Effector memory CD8-positive, alpha-beta T cell (primary cell): ENCODE data around the gene RAB26.
"Not testable (repeated sequence)": the region's sequence is repeated elsewhere in the genome, so short reads cannot be mapped to it uniquely, and the experiment has no call there.

Experiments
- ATAC-seq: fragments of 150-1000 bp; cut with Tn5 transposase; replicated peaks from 2 replicates; pipeline ENCODE4 v1.10.0; 2021; ENCODE audit warnings: mild to moderate bottlenecking, moderate library complexity
- DNase-seq, 3 experiments: peaks; one replicate each; pipeline ENCODE4 v3.0.0; 2021
- H3K27ac Mint-ChIP-seq, 2 donors: one replicate each; pipeline ENCODE4 v1.8.0; 2022; ENCODE audit warnings: mild to moderate bottlenecking in 2 of 2, mixed read lengths in 2 of 2, moderate library complexity in 2 of 2
- H3K27me3 Mint-ChIP-seq, 2 donors: one replicate each; pipeline ENCODE4 v1.8.0; 2022; ENCODE audit warnings: mixed read lengths in 2 of 2
- H3K36me3 Mint-ChIP-seq: one replicate; pipeline ENCODE4 v1.8.0; 2022; ENCODE audit warnings: mild to moderate bottlenecking, moderate library complexity, mixed read lengths; ENCODE audit not compliant: insufficient read depth
- H3K4me1 Mint-ChIP-seq, 2 donors: one replicate each; pipeline ENCODE4 v1.8.0; 2022; ENCODE audit warnings: low read depth in 2 of 2, mixed read lengths in 2 of 2
- H3K4me3 Mint-ChIP-seq, 2 donors: one replicate each; pipeline ENCODE4 v1.8.0; 2022; ENCODE audit warnings: mild to moderate bottlenecking in 2 of 2, mixed read lengths in 2 of 2, moderate library complexity in 2 of 2
- H3K9me3 Mint-ChIP-seq, 2 donors: one replicate each; pipeline ENCODE4 v1.8.0; 2022; ENCODE audit warnings: mixed read lengths in 2 of 2

RAB26 gene

DNA sequence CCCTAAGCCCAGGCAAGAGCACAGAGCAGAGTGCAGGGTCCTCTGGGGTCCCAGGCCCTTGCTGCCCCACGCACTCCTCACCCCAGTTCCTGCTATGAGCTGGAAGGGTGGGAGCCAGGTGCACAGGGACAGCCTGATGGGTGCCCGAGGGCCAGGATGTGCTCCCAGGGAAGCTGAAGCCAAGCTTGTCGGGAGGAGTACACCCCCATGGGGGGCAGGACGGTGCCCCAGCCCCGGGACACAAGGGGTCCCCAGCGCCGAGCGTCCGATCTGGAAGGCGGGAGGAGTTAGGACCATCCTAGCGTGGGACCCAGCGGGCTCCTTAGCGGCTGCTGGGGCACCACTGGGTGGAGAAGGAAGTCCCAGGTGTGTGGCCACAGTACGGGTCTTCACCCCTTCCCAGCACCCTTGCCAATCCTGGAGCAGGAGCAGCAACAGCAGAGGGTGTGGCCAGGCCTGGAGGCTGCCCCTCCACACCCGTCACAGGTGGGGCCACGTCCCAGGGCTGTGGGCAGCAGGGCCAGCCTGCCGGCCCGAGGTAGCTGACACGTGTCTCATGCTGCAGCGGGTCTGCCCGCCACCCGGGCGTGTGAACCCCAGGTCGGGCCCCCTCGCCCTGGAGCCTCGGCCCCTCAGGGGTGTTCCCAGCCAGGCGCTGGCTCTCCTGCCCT is 24.6 kb upstream of the RAB26 start:
- peaks cover 11% of the 10 kb centered on the region for H3K36me3 Mint-ChIP-seq
- DNase-seq, H3K4me3 Mint-ChIP-seq, ATAC-seq, H3K27ac Mint-ChIP-seq, H3K9me3 Mint-ChIP-seq, H3K27me3 Mint-ChIP-seq: not testable (repeated sequence)
- peaks cover 11 to 15% of the 10 kb centered on the region in 2 donors for H3K4me1 Mint-ChIP-seq

DNA sequence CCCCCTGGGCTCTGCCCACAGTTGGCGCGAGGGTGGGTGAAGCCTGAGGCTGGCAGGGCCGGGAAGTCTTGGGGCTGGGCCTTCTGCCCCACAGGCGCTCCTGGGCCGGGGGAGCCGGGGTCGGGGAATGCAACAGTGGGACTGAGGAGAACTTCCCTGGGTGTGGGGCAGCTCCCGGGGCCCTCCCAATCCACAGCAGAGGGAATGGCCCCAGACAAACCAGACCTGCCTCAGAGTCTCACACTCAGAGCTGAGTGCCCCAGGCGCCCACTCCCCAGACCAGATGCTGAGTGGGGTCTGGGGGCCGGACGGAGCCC is 24.1 kb upstream of the RAB26 start:
- H3K36me3 Mint-ChIP-seq = peaks cover 11% of the 10 kb centered on the region
- peaks cover 11 to 15% of the 10 kb centered on the region in 2 donors for H3K4me1 Mint-ChIP-seq
- not testable (repeated sequence) for H3K9me3 Mint-ChIP-seq, H3K27me3 Mint-ChIP-seq, H3K27ac Mint-ChIP-seq, H3K4me3 Mint-ChIP-seq, ATAC-seq, DNase-seq

DNA sequence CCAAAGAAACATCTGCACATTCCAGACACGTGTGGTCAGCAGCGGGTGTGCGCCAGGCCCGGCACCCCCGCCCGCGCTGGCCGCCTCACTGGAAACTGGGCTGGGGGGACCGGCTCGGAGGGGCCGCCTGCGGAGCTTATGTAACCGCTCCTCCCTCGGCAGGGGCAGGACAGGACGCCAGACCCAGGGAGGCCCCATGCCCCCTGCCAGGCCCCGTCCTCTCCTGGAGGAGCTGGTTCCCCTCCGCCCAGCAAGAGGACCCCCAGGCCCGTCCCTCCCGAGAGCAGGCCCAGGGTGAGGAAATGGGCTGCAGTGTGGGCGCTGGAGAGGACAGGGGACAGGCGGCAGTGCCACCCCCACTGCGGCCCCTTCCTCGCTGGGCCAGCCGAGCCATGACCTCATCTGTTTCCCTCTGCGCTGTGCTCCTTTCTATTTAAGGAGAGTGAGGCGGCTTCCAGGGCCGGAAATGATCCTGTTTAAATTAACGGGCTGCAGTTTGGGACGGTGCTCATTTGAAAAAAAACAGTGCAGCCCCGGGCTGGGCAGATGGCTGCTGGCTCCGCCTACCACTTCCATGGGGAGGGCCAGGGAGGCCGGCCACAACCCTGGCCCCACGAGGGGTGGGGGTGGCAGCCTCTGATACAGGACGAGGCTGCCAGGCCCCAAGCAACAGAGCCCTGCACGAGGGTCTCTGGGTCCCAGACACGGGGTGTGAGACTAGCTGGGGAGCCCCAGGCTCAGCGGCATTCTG is 23.6 kb upstream of the RAB26 start:
- not testable (repeated sequence) for H3K27me3 Mint-ChIP-seq, DNase-seq, H3K4me3 Mint-ChIP-seq, H3K9me3 Mint-ChIP-seq, H3K27ac Mint-ChIP-seq, ATAC-seq
- Mint-ChIP-seq H3K36me3 (peaks cover 11% of the 10 kb centered on the region), H3K4me1 (peaks cover 11 to 15% of the 10 kb centered on the region in 2 donors)

DNA sequence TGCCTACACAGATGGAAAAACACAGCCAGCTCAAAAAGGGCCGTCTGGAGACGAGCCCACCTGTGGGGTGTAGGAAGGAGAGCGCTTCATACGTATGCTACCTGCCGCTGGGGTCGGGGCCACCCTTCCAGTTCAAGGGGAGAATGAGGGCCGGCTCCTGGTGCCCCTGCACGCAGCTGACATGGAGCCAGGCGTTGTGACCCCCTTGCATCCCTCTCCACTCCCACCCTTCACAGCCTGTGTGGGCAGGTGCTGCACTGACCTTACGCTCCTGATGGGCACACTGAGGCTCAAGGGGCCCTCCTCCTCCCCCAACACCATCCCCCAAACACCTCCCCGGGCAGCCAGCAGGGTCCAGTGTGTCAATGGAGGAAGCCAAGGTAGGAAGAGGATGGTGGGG is 22.8 kb upstream of the RAB26 start:
- H3K9me3 Mint-ChIP-seq, H3K27me3 Mint-ChIP-seq, H3K27ac Mint-ChIP-seq, DNase-seq, ATAC-seq, H3K4me3 Mint-ChIP-seq: not testable (repeated sequence)
- H3K36me3 Mint-ChIP-seq = peaks cover 11% of the 10 kb centered on the region
- peaks cover 6 to 15% of the 10 kb centered on the region in 2 donors for H3K4me1 Mint-ChIP-seq

DNA sequence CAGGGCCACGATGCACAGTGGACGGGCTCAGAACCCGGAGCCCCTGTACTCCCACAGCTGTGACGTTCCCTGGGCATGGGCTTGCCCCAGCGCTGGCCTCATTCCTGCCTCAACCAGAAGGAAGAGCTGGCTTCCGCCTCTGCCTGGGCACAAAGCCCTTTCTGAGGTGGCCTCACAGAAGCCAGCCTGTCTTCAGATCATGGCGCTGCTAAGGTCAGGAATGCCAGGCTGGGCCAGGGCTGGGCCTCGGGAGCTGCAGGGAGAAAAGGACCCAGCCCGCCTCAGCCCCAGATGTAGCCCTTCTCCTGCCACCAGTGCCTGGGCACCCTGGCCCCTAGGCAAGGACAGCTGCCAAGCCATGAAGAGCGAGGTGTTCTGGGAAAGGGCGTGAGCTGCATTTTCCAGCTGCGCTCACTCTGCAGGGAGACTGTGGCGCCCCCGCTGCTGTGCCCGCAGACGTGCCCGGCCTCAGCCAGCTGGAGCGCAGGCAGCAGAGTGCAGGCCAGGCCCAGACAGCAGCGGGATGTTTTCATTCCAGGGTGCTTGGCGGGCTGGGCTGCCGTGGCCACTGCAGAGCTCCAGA is 22.2 kb upstream of the RAB26 start:
- not testable (repeated sequence) for ATAC-seq, H3K27me3 Mint-ChIP-seq

DNA sequence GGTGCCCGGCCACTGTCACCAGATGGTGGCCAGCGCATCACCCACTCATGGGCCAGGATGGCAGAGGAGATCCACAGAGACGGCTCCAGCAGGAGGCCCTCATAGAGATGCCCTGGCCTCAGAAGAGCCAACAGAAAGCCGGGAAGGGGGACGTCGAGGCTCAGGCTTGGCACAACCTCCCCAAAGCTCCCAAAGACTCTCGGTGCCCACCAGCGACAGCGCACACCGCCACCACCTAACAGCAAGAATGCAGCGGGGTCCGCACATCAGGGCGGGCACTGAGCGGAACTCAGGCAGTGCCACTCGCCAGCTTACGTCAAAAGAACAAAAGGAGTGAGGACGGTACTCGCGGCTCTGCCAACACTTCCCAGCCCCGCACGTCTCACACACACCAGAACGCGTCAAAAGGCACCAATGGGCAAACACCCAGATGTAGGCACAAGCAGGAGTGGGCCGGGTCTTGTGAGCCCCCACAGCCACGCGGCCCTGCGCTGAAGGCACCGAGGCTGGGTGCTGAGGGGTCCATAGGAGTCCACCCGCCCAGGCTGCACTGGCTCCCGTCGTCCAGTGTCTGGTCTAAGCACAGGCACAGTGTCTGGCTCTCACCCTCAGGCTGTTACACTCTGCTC is 21.4 kb upstream of the RAB26 start:
- not testable (repeated sequence) for DNase-seq, H3K9me3 Mint-ChIP-seq, H3K36me3 Mint-ChIP-seq, H3K27me3 Mint-ChIP-seq
- ATAC-seq = peak; percentile 1
- peak overlapping the region; percentile 17 to 81 for H3K27ac Mint-ChIP-seq
- peaks cover 4 to 13% of the 10 kb centered on the region in 2 donors for H3K4me1 Mint-ChIP-seq
- H3K4me3 Mint-ChIP-seq = peak overlapping the region; percentile 40 to 65

More for the DNA sequence above, 22.2 kb upstream of the RAB26 start:
- H3K9me3 Mint-ChIP-seq, DNase-seq, H3K27ac Mint-ChIP-seq, H3K4me3 Mint-ChIP-seq: not testable (repeated sequence)
- peaks cover 11% of the 10 kb centered on the region for H3K36me3 Mint-ChIP-seq
- peaks cover 4 to 14% of the 10 kb centered on the region in 2 donors for H3K4me1 Mint-ChIP-seq

DNA sequence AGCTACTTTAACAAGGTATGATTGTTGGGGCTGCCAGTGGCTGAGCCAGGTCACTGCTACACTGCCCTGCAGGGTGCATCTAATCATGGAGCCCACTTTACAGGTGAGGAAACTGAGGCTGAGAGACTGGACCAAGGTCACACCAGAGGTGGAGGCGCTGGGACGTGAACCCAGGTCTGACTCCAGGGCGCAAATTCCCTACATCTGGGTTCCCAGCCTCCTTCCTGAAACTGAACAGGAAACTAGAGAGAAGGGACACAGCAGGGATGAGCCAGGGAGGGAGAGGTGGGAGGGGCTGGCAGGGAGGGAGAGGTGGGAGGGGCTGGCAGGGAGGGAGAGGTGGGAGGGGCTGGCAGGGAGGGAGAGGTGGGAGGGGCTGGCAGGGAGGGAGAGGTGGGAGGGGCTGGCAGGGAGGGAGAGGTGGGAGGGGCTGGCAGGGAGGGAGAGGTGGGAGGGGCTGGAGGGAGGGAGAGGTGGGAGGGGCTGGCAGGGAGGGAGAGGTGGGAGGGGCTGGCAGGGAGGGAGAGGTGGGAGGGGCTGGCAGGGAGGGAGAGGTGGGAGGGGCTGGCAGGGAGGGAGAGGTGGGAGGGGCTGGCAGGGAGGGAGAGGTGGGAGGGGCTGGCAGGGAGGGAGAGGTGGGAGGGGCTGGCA is 20.7 kb upstream of the RAB26 start:
- not testable (repeated sequence) for H3K9me3 Mint-ChIP-seq, H3K27me3 Mint-ChIP-seq, H3K36me3 Mint-ChIP-seq, ATAC-seq, DNase-seq
- Mint-ChIP-seq H3K27ac (peak overlapping the region in 1 of 2 donors; percentile 39), H3K4me3 (peak overlapping the region; percentile 40 to 65), H3K4me1 (peaks cover 4 to 11% of the 10 kb centered on the region in 2 donors)

DNA sequence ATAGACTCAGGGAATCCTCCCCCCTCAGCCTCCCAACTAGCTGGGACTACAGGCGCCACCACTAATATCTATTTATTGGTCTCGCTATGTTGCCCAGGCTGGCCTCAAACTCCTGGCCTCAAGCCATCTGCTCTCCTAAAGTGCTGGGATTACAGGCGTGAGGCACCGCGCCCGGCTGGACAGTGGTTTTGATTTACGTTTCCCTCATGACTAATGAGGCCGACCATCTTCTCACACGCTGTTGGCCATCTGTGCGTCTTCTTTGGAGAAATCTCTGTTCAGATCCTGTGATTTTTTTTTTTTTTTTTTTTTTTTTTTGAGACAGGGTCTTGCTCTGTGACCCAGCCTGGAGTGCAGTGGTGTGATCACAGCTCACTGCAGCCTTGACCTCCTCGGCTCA is 19.2 kb upstream of the RAB26 start:
- H3K9me3 Mint-ChIP-seq, H3K36me3 Mint-ChIP-seq, H3K27me3 Mint-ChIP-seq, ATAC-seq, DNase-seq, H3K27ac Mint-ChIP-seq: not testable (repeated sequence)
- peaks cover 4 to 11% of the 10 kb centered on the region in 2 donors for H3K4me1 Mint-ChIP-seq
- peak overlapping the region in 1 of 2 donors; percentile 72 for H3K4me3 Mint-ChIP-seq

DNA sequence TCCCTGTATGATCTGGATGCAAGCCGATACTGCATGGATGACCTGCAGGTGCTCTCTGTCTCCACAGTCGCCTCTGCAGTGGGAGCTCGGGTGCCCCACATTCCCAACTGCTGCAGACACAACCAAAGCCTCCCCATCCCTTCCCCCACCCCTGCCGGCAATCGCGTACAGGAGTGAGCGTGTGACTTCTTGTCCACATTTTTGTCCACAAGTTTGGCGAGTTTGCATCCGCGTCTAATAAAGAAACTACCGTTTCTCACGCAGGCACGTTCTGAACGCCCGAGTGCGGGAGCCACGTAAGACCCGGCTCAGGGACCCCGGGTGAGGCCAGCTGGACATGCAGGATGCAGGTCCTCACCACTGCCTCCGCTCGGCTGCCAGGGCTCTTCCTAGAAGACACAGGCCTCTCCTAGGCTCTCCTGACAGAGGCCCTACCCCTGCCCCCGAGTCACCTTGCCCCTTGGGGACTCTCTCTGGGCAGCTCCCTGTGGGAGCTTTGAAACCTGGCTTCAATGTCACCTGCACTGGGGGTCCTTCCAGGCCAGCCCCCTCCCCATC is 18.5 kb upstream of the RAB26 start:
- H3K4me3 Mint-ChIP-seq, ATAC-seq, H3K9me3 Mint-ChIP-seq, DNase-seq, H3K36me3 Mint-ChIP-seq, H3K27me3 Mint-ChIP-seq, H3K27ac Mint-ChIP-seq: not testable (repeated sequence)
- peaks cover 4 to 13% of the 10 kb centered on the region in 2 donors for H3K4me1 Mint-ChIP-seq

DNA sequence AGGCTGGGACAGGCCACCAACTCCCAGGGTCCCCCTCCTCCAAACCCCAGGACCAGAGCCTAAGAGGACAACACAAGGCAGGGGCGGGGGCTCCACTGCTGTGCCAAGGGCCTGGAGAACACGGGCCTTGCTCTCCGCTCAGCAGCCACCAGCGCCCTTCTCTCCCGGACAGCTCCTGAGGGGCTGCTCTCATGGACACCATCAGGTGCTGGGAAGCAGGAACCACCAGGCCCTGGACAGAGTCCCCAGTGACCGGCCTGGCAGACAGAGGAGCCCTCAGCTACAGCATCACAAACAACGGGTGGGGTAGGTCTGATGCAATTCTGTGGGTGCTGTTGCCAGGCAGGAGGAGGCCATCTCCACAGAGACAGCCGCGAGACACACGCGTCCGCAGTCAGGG is 14.6 kb upstream of the RAB26 start:
- not testable (repeated sequence) for H3K27ac Mint-ChIP-seq, H3K36me3 Mint-ChIP-seq, H3K4me1 Mint-ChIP-seq, H3K27me3 Mint-ChIP-seq, ATAC-seq, DNase-seq, H3K4me3 Mint-ChIP-seq, H3K9me3 Mint-ChIP-seq

DNA sequence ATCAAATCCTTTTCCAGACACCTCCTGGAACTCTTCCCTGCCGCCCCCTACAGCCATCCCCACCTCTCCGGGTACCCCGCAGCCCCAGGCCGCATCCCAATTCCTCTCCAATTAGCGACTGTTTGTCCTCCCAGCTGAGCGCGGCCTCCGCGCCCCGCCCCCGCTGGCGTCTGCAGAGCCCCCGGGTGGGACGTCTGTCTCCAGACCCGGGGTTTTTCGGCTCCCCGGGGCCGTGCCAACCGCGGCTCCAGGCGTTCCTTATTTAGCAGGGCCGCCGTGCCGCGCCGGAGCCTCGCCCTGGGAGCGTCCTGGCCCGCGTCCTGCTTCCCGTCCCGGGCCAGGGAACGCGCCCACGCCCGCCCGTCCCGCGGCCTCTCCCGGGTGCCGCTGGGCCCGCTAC is 13.4 kb upstream of the RAB26 start:
- DNase-seq, H3K4me1 Mint-ChIP-seq, H3K27ac Mint-ChIP-seq, ATAC-seq, H3K27me3 Mint-ChIP-seq, H3K9me3 Mint-ChIP-seq, H3K36me3 Mint-ChIP-seq: not testable (repeated sequence)
- peak overlapping the region; percentile 64 to 73 for H3K4me3 Mint-ChIP-seq

DNA sequence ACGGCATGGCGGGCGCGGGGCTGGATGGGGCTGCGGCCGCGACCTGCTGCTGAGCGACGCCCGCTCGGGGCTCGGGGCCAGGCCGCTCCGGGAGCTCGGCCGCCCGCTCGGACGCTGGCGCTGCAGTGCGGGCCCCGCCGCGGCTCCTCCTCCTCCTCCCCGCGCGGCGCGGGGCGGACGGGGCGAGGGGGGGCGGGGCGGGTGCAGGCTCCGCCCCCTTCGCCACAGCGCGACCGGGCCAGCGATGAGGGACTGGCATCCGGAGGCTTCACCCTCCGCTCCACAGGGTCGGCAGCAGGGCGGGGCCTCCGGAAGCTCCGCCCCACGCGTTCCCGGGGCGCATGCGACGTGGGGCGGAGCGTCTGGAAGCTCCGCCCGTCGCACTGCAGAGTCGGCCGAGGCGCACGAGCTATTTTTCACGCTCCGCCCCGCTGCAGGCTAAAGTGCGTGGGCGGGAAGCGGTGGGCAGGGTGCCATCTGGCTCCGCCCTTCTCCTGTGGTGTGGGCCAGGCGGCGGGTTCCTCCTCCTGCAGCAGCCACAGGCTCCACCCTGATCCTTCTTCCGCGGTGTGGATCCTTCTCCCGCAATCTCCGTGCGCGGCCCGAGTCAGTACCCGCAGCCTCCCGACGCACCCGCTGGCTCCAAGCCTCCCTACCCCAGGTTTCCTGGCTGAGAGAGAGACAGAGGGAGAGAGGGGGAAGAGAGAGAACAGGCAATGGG is 12.5 kb upstream of the RAB26 start, which contains the start of gene PKD1:
TSS of gene PKD1 (minus strand) at position 129 of the 721 bp plus-strand sequence. CDS start 209 bp downstream, outside the sequence.
- H3K9me3 Mint-ChIP-seq, H3K27me3 Mint-ChIP-seq, H3K36me3 Mint-ChIP-seq: not testable (repeated sequence)
- ATAC-seq (peak; percentile 80), DNase-seq (peak; percentile 99 to 100 (median 99))
- peak within 1 kb of the TSS; percentile 87 to 90 for H3K27ac Mint-ChIP-seq
- peak within 1 kb of the TSS; percentile 89 to 93 for H3K4me3 Mint-ChIP-seq
- peaks cover 11% of the 10 kb centered on the region in 2 donors for H3K4me1 Mint-ChIP-seq
